ENCODE data around the gene PPP4R2.

GRCh38 chr3:72996473-72997333, at the start of gene PPP4R2:
- no peak for TF ChIP-seq CTCF (IDR thresholded peaks at IDR 0.05; ENCODE audit: insufficient read depth, low read length, poor library complexity, severe bottlenecking)
- TF ChIP-seq EZH2phosphoT487 (conservative IDR thresholded peaks at IDR 0.05; ENCODE audit: low read length), result no peak
